B cell (primary cell): ENCODE results near the gene PRIM1. TPM values are rescaled to one million over a fixed set of nuclear protein-coding genes. Genes with fewer than 3 reads are reported as not detected.
A peak's percentile ranks its signal among the peaks of the same experiment; 100 is the strongest.

Experiments
- ATAC-seq: fragments of 200-7000 bp; cut with Tn5 transposase; one replicate; pipeline ENCODE4 v1.10.0; 2021; ENCODE audit warnings: low read depth, mild to moderate bottlenecking, moderate number of reproducible peaks, moderate library complexity
- CTCF ChIA-PET: fragments of 350-600 bp; sonication (Branson Sonifier 250); formaldehyde crosslinking; loops from one replicate; lab custom pipeline; 2021; ENCODE audit warnings: antibody characterized with exemption, inconsistent platforms; lab: Charles Lee
- POLR2A ChIA-PET: fragments of 350-600 bp; sonication (Branson Sonifier 250); formaldehyde crosslinking; loops from one replicate; lab custom pipeline; 2021; ENCODE audit warnings: antibody characterized with exemption; lab: Charles Lee
- DNase-seq: peaks from one replicate; pipeline ENCODE4 v3.0.0; 2013
- H2AFZ ChIP-seq: 2 replicates; pipeline ENCODE4 v1.6.1; 2012; ENCODE audit warnings: mild to moderate bottlenecking, low read depth, low read length; ENCODE audit not compliant: insufficient read depth, poor library complexity, severe bottlenecking
- H3K27ac ChIP-seq, 2 donors: 1 replicate in 1 of 2; 2 replicates in 1 of 2; pipeline ENCODE4 v1.5.1; 2012 to 2013; ENCODE audit warnings: low read length in 2 of 2, mild to moderate bottlenecking in 2 of 2, moderate library complexity in 1 of 2
- H3K27me3 ChIP-seq, 4 experiments: fragments of 200-600 bp in 1 of 4; sonication (generic) in 1 of 4; replicated peaks in 1 of 4; 1 replicate in 2 of 4; 2 replicates in 2 of 4; pipeline versions ENCODE4 v1.6.1 to v1.7.0; 2013 to 2016; ENCODE audit warnings: low read length in 3 of 4, mild to moderate bottlenecking in 2 of 4, mixed read lengths in 1 of 4, moderate library complexity in 1 of 4; ENCODE audit not compliant: insufficient read depth in 4 of 4, control insufficient read depth in 3 of 4; ENCODE audit errors: control extremely low read depth in 1 of 4
- H3K36me3 ChIP-seq, 2 experiments: replicated peaks in 1 of 2; 1 replicate in 1 of 2; 2 replicates in 1 of 2; pipeline versions ENCODE4 v1.6.1 to v1.7.1; 2013; ENCODE audit warnings: low read length in 1 of 2; ENCODE audit not compliant: insufficient read depth in 2 of 2, control insufficient read depth in 1 of 2; ENCODE audit errors: control extremely low read depth in 1 of 2, extremely low read depth in 1 of 2
- H3K4me1 ChIP-seq, 2 donors: fragments of 200-600 bp in 1 of 2; sonication (generic) in 1 of 2; 1 replicate in 1 of 2; 2 replicates in 1 of 2; pipeline versions ENCODE4 v1.5.1 to v1.6.1; 2013 to 2017; ENCODE audit warnings: low read length in 2 of 2; ENCODE audit not compliant: control insufficient read depth in 2 of 2, insufficient read depth in 2 of 2
- H3K4me2 ChIP-seq: replicated peaks from 2 replicates; pipeline ENCODE3; 2012; ENCODE audit warnings: mild to moderate bottlenecking, low read depth, low read length; ENCODE audit not compliant: poor library complexity, severe bottlenecking
- H3K4me3 ChIP-seq, 5 experiments: fragments of 200-600 bp in 1 of 5; sonication (generic) in 1 of 5; 1 replicate in 3 of 5; 2 replicates in 2 of 5; pipeline versions ENCODE4 v1.5.1 to v1.7.0; 2011 to 2016; ENCODE audit warnings: low read length in 4 of 5, mild to moderate bottlenecking in 4 of 5, low read depth in 2 of 5, control low read depth in 1 of 5, moderate library complexity in 1 of 5; ENCODE audit not compliant: insufficient read depth in 1 of 5; ENCODE audit errors: control extremely low read depth in 1 of 5, extremely low read depth in 1 of 5
- H3K79me2 ChIP-seq: fragments of 200-600 bp; sonication (generic); one replicate; pipeline ENCODE4 v1.6.0; 2016; ENCODE audit warnings: low read length; ENCODE audit not compliant: control insufficient read depth, insufficient read depth
- H3K9ac ChIP-seq: fragments of 200-600 bp; sonication (generic); 2 replicates; pipeline ENCODE4 v1.6.1; 2017; ENCODE audit warnings: mild to moderate bottlenecking, low read length, moderate library complexity
- H3K9me3 ChIP-seq, 3 donors: one replicate each; pipeline versions ENCODE4 v1.6.1 to v1.7.1; 2013; ENCODE audit warnings: low read length in 2 of 3; ENCODE audit not compliant: control insufficient read depth in 2 of 3, insufficient read depth in 1 of 3; ENCODE audit errors: control extremely low read depth in 1 of 3
- H4K20me1 ChIP-seq: 2 replicates; pipeline ENCODE4 v1.6.0; 2012; ENCODE audit warnings: mild to moderate bottlenecking, low read length; ENCODE audit not compliant: insufficient read depth, control insufficient read depth, poor library complexity, severe bottlenecking
- H3K27ac Mint-ChIP-seq: one replicate; pipeline ENCODE4 v1.8.0; 2021; ENCODE audit warnings: mixed read lengths
- H3K27me3 Mint-ChIP-seq: one replicate; pipeline ENCODE4 v1.8.0; 2021; ENCODE audit warnings: mixed read lengths
- H3K4me1 Mint-ChIP-seq: one replicate; pipeline ENCODE4 v1.8.0; 2021; ENCODE audit warnings: mixed read lengths
- H3K4me3 Mint-ChIP-seq: one replicate; pipeline ENCODE4 v1.8.0; 2021; ENCODE audit warnings: mixed read lengths
- H3K9me3 Mint-ChIP-seq: one replicate; pipeline ENCODE4 v1.8.0; 2022; ENCODE audit warnings: mixed read lengths; ENCODE audit not compliant: insufficient read depth
- EZH2 ChIP-seq: IDR thresholded peaks from 2 replicates; pipeline ENCODE4 v1.6.1; 2012; ENCODE audit warnings: borderline replicate concordance, low read depth, mild to moderate bottlenecking, moderate library complexity, low read length; ENCODE audit not compliant: insufficient read depth, poor library complexity, severe bottlenecking
- WGBS: methylation state at CpG from one replicate; pipeline ENCODE4 v1.1.5; 2013; ENCODE audit warnings: missing lambda C conversion rate; ENCODE audit not compliant: insufficient coverage; 5-methylcytosine and 5-hydroxymethylcytosine counted together
- intact Hi-C: fragments of 100-400 bp; cut with micrococcal nuclease; formaldehyde crosslinking; loops from one replicate; pipeline ENCODE4 v1.10.0; 2022
- polyA plus RNA-seq: library from polyadenylated mRNA; depleted of rRNA; stranded (reverse); fragments of >200 nt; gene quantifications from 2 replicates; pipeline ENCODE4 v1.2.3, GENCODE V29; 2012
- total RNA-seq, 2 donors: library from RNA; stranded (reverse); fragments of 120-200 nt in 1 of 2; gene quantifications; 1 replicate in 1 of 2; 2 replicates in 1 of 2; pipeline versions ENCODE4 v1.2.3 to v1.2.4, GENCODE V29; 2013 to 2022
- TF ChIP-seq, protein P1 (sequence below): fragments of 200-600 bp; IDR thresholded peaks from one replicate; pipeline ENCODE4 v1.8.0; 2022; ENCODE audit warnings: antibody characterized with exemption, mild to moderate bottlenecking

Gene PRIM1
- total and polyA plus RNA-seq, 2 donors (not counting 1 experiment from before 2014, with no cell fraction given), result 16.9 to 25.4 TPM

- peaks cover 53 to 71% of the 10 kb centered on the region in 2 donors for H3K4me1 ChIP-seq
- H3K79me2 ChIP-seq, result peaks cover 65% of the 10 kb centered on the region
Observed at GRCh38 chr12:56718636-56719035, 33.5 kb downstream of the PRIM1 start.

DNA sequence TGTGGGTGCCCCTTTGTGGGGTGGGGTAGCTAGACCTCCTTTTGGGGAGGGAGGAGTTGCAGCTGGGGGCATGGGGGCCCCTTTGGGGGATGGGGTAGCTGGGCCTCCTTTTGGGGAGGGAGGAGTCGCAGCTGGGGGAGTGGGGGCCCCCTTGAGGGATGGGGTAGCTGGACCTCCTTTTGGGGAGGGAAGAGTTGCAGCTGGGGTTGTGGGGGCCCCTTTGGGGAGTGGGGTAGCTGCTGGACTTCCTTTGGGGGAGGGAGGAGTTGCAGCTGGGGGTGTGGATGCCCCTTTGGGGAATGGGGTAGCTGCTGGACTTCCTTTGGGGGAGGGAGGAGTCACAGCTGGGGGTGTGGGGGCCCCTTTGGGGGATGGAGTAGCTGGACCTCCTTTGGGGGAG, 34.0 kb downstream of the PRIM1 start:
- H3K4me1 Mint-ChIP-seq, result peaks cover 64% of the 10 kb centered on the region
- TF ChIP-seq EZH2, result no peak
- TF ChIP-seq, protein P1, sequence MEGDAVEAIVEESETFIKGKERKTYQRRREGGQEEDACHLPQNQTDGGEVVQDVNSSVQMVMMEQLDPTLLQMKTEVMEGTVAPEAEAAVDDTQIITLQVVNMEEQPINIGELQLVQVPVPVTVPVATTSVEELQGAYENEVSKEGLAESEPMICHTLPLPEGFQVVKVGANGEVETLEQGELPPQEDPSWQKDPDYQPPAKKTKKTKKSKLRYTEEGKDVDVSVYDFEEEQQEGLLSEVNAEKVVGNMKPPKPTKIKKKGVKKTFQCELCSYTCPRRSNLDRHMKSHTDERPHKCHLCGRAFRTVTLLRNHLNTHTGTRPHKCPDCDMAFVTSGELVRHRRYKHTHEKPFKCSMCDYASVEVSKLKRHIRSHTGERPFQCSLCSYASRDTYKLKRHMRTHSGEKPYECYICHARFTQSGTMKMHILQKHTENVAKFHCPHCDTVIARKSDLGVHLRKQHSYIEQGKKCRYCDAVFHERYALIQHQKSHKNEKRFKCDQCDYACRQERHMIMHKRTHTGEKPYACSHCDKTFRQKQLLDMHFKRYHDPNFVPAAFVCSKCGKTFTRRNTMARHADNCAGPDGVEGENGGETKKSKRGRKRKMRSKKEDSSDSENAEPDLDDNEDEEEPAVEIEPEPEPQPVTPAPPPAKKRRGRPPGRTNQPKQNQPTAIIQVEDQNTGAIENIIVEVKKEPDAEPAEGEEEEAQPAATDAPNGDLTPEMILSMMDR, result no peak
- no peak overlapping the region for H3K27ac Mint-ChIP-seq
- DNase-seq, result no peak
- Histone ChIP-seq H3K36me3 (peaks cover 12 to 73% of the 10 kb centered on the region in 2 experiments), H3K4me2 (peak overlapping the region; percentile 9), H3K4me3 (no peak overlapping the region), H2AFZ (no peak overlapping the region), H3K79me2 (peaks cover 60% of the 10 kb centered on the region), H3K27ac (peak overlapping the region in 1 of 2 donors; percentile 92), H3K9ac (no peak overlapping the region), H3K27me3 (no peaks in the 10 kb centered on the region), H3K9me3 (no peaks in the 10 kb centered on the region), H3K4me1 (peaks cover 48 to 66% of the 10 kb centered on the region in 2 donors), H4K20me1 (peaks cover 96% of the 10 kb centered on the region)
- POLR2A ChIA-PET, result interaction anchor here (0.6 to 0.7 kb wide), 5 partner anchors 31 to 828 kb away, joined by 3 to 11 read pairs (median 4); no protein-coding TSS in a partner anchor
- CTCF ChIA-PET, result interaction anchor here (0.7 to 1.9 kb wide), 3 partner anchors 81 to 283 kb away, joined by 3 to 4 read pairs (median 3); no protein-coding TSS in a partner anchor
- WGBS, result 25% methylated on average over 1 of the region's 1 CpG
- H3K4me3 Mint-ChIP-seq, result no peak overlapping the region
- intact Hi-C loops, result no loop called here
- H3K9me3 Mint-ChIP-seq, result no peaks in the 10 kb centered on the region
- no peaks in the 10 kb centered on the region for H3K27me3 Mint-ChIP-seq
- ATAC-seq, result no peak

More at GRCh38 chr12:56718636-56719035, 33.5 kb downstream of the PRIM1 start:
- H4K20me1 ChIP-seq, result peaks cover 93% of the 10 kb centered on the region
- H3K27ac ChIP-seq, result peak overlapping the region in 1 of 2 donors; percentile 92
- peaks cover 7 to 68% of the 10 kb centered on the region in 2 experiments for H3K36me3 ChIP-seq
- Mint-ChIP-seq H3K27me3 (no peaks in the 10 kb centered on the region), H3K9me3 (no peaks in the 10 kb centered on the region), H3K4me1 (peaks cover 69% of the 10 kb centered on the region), H3K27ac (peak overlapping the region; percentile 71), H3K4me3 (peak overlapping the region; percentile 9)
- no peaks in the 10 kb centered on the region for H3K9me3 ChIP-seq
- no peak overlapping the region for H2AFZ ChIP-seq
- intact Hi-C loops, result no loop called here
- ChIA-PET CTCF (interaction anchor here (0.7 to 1.9 kb wide), 3 partner anchors 82 to 283 kb away, joined by 3 to 4 read pairs (median 3); no protein-coding TSS in a partner anchor), POLR2A (interaction anchor here (0.5 to 0.7 kb wide), 4 partner anchors 14 to 366 kb away, joined by 3 to 7 read pairs (median 3); no protein-coding TSS in a partner anchor)
- no peak for ATAC-seq
- no peak for DNase-seq
- peak overlapping the region; percentile 11 for H3K4me2 ChIP-seq
- TF ChIP-seq, protein P1, result no peak
- no peak for TF ChIP-seq EZH2
- H3K27me3 ChIP-seq, result no peaks in the 10 kb centered on the region
- H3K9ac ChIP-seq, result no peak overlapping the region
- H3K4me3 ChIP-seq, result no peak overlapping the region
- WGBS, result 23% methylated on average over 4 of the region's 4 CpGs
